Mammary microvascular endothelial cell (primary cell): ENCODE data around the gene CLEC9A. TPM values are rescaled to one million over a fixed set of nuclear protein-coding genes. Genes with fewer than 3 reads are reported as not detected.

Experiments used
- total RNA-seq: library from RNA; depleted of rRNA; stranded (reverse); fragments of >200 nt; gene quantifications from 2 replicates; pipeline ENCODE4 v1.2.3, GENCODE V29; 2015

CLEC9A gene
- total RNA-seq: not detected in 2 replicates

DNA sequence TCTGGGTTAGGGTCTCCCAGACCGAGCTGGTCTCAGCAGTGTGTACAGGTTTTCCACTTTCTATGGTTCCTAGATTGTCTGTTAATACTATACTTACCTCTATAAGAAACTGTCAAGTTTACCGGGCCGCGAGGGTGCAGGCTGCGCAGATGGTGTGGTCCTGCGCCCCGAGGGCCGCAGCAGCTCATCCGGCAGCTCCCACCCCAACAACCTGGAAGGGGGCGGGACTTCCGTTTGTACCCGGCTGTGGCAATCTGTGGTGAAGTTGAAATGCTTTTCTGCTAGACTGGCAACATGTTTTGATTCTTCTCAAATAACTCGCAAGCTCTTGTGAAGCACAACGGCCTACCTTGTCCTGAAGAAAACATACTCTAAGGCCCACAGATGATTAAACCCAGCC lies at the start of gene CLEC9A:
TSS of gene CLEC9A (plus strand) at position 237 of the 400 bp plus-strand sequence. CDS start 22,006 bp downstream, outside the sequence.

DNA sequence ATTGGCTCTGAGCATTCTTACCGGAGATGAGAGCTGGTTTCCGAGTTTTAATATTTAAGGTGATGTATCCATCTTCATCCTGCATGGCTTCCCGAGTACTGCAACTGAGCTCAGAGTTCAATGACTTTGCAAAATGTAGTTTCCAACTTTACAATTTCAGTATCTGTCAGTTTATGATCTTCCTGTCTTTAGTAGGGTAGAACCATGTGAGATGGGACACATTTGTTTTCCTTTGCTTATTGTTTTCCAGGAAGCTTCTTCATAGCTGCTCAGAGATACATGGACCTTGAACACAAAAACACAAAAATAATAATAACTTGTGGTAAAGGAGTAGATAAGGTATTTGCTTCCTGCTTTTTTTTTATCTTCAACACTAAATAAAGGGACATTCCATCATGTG lies 31.5 kb upstream of the CLEC9A start, which contains the start of gene CLEC1B:
TSS of gene CLEC1B (minus strand) at position 106 of the 400 bp plus-strand sequence. CDS start at position 85, 21 bp downstream.

DNA sequence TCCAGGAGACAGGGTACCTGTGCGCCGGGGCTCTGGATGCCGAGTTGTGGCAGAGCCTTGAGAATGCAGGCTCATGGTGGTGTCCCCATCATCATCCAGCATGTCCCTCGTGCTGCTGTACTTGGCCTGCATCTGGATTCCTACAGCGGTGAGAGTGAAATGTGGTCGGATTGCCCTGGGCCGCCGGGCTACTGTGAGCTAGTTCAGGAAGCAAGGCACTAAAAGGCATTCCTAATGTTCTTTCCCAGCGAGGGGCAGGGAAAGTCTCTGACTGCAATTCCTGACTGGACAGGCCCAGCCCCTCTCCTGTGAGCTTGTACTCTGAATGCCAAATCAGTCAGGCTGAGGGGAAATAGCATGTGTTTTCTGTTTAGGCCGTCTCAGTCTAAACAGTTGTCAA lies 68.3 kb downstream of the CLEC9A start, which contains the start of gene CLEC1A:
TSS of gene CLEC1A (minus strand) at position 195 of the 400 bp plus-strand sequence. CDS start at position 132, 63 bp downstream.

Other genes with a start within 250 kb of the CLEC9A start
- gene KLRF1, start 203.2 kb upstream of the CLEC9A start, total RNA-seq: not detected in 2 replicates
- 64.1 and 69.2 TPM in 2 replicates for gene CLEC2B, start 161.3 kb upstream of the CLEC9A start, total RNA-seq
- not detected in 2 replicates for gene KLRF2, start 149.2 kb upstream of the CLEC9A start, total RNA-seq
- not detected in 2 replicates for gene CLEC2A, start 98.3 kb upstream of the CLEC9A start, total RNA-seq
- gene CLEC12A, start 59.3 kb upstream of the CLEC9A start, total RNA-seq: not detected in 2 replicates
- not detected in 2 replicates for gene CLEC1B, start 31.6 kb upstream of the CLEC9A start, total RNA-seq
- 1.3 TPM in 1 of 2 replicates, not detected in the other for gene CLEC12B, start 20.1 kb upstream of the CLEC9A start, total RNA-seq
- 21.0 and 33.7 TPM in 2 replicates for gene CLEC1A, start 68.3 kb downstream of the CLEC9A start, total RNA-seq
- gene CLEC7A, start 99.5 kb downstream of the CLEC9A start, total RNA-seq: not detected in 2 replicates
- gene OLR1, start 141.4 kb downstream of the CLEC9A start, total RNA-seq: not detected in 2 replicates
- not detected in 2 replicates for gene TMEM52B, start 148.3 kb downstream of the CLEC9A start, total RNA-seq
- 27.2 and 29.2 TPM in 2 replicates for gene GABARAPL1, start 182.2 kb downstream of the CLEC9A start, total RNA-seq